PC-3 (cell line): ENCODE data around the gene SMIM13.
"Not testable (repeated sequence)": the region's sequence is repeated elsewhere in the genome, so short reads cannot be mapped to it uniquely, and the experiment has no call there.

Experiments used
- EZH2 ChIP-seq: fragments of 300-600 bp; sonication (generic); IDR thresholded peaks from one replicate; pipeline ENCODE4 v1.6.1; 2017; ENCODE audit warnings: antibody characterized with exemption, mild to moderate bottlenecking, low read length; ENCODE audit not compliant: unreplicated experiment
- EZH2phosphoT487 ChIP-seq: fragments of 300-600 bp; sonication (generic); IDR thresholded peaks from 2 replicates; pipeline ENCODE4 v1.6.1; 2018; ENCODE audit warnings: mild to moderate bottlenecking, antibody characterized with exemption, low read length, borderline replicate concordance
- TF ChIP-seq, protein P1 (sequence below): fragments of 300-600 bp; sonication (generic); conservative IDR thresholded peaks from 2 replicates; pipeline ENCODE4 v1.5.1; 2017; ENCODE audit warnings: antibody characterized with exemption, low read depth, mild to moderate bottlenecking, low read length

DNA sequence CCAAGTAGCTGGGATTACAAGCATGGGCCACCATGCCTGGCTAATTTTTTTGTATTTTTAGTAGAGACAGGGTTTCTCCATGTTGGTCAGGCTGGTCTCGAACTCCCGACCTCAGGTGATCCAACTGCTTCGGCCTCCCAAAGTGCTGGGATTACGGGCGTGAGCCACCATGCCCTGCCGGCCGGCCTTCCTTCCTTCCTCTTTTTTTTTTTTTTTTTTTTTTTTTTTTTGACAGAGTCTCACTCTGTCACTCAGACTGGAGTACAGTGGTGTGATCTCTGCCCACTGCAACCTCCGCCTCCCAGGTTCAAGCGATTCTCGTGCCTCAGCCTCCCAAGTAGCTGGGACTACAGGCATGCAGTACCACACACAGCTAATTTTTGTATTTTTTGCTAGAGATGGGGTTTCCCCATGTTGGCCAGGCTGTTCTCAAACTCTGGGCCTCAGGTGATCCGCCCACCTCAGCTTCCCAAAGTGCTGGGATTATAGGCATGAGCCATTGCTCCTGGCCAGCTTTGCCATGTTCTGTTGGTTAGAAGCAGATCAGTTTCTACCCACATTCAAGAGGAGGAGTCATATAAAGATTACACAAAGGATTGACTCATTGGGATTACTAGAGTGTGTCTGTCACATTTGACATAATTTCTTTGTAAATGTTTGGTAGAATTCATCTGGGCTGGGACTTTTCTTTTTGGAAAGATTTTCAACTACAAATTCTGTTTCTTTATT is 22.3 kb downstream of the SMIM13 start:
- TF ChIP-seq, protein P1, sequence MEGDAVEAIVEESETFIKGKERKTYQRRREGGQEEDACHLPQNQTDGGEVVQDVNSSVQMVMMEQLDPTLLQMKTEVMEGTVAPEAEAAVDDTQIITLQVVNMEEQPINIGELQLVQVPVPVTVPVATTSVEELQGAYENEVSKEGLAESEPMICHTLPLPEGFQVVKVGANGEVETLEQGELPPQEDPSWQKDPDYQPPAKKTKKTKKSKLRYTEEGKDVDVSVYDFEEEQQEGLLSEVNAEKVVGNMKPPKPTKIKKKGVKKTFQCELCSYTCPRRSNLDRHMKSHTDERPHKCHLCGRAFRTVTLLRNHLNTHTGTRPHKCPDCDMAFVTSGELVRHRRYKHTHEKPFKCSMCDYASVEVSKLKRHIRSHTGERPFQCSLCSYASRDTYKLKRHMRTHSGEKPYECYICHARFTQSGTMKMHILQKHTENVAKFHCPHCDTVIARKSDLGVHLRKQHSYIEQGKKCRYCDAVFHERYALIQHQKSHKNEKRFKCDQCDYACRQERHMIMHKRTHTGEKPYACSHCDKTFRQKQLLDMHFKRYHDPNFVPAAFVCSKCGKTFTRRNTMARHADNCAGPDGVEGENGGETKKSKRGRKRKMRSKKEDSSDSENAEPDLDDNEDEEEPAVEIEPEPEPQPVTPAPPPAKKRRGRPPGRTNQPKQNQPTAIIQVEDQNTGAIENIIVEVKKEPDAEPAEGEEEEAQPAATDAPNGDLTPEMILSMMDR, result not testable (repeated sequence)
- not testable (repeated sequence) for TF ChIP-seq EZH2, EZH2phosphoT487
